MM.1S (cell line): ENCODE results near the gene NEURL3.
A peak's percentile ranks its signal among the peaks of the same experiment; 100 is the strongest.

Source experiments
- DNase-seq: peaks from one replicate; pipeline ENCODE4 v3.0.0-alpha.2; 2015
- H2AFZ ChIP-seq: fragments of 300-600 bp; sonication (generic); 2 replicates; pipeline ENCODE4 v1.6.0; 2016; ENCODE audit warnings: antibody characterized with exemption, low read length
- H3F3A ChIP-seq: fragments of 300-600 bp; sonication (generic); 2 replicates; pipeline ENCODE4 v1.6.1; 2016; ENCODE audit warnings: mild to moderate bottlenecking, antibody characterized with exemption, low read length, moderate library complexity, mixed read lengths; ENCODE audit not compliant: insufficient read depth
- H3K27ac ChIP-seq: fragments of 300-600 bp; sonication (generic); 2 replicates; pipeline ENCODE4 v1.5.1; 2016; ENCODE audit warnings: mild to moderate bottlenecking, low read length
- H3K27me3 ChIP-seq: fragments of 300-600 bp; sonication (generic); replicated peaks from 2 replicates; pipeline ENCODE4 v1.6.0; 2016; ENCODE audit warnings: low read length; ENCODE audit not compliant: insufficient read depth
- H3K36me3 ChIP-seq: fragments of 300-600 bp; sonication (generic); replicated peaks from 2 replicates; pipeline ENCODE4 v1.6.1; 2016; ENCODE audit warnings: mild to moderate bottlenecking, low read length, mixed read lengths; ENCODE audit not compliant: insufficient read depth
- H3K4me1 ChIP-seq: fragments of 300-600 bp; sonication (generic); 2 replicates; pipeline ENCODE4 v1.6.1; 2016; ENCODE audit warnings: low read length, mixed read lengths
- H3K4me2 ChIP-seq: fragments of 300-600 bp; sonication (generic); 2 replicates; pipeline ENCODE4 v1.6.0; 2016; ENCODE audit warnings: low read depth, low read length
- H3K4me3 ChIP-seq: fragments of 300-600 bp; sonication (generic); 2 replicates; pipeline ENCODE4 v1.5.1; 2016; ENCODE audit warnings: low read length, mixed read lengths
- H3K79me2 ChIP-seq: fragments of 300-600 bp; sonication (generic); 2 replicates; pipeline ENCODE4 v1.6.1; 2016; ENCODE audit warnings: mixed run types, low read length, mixed read lengths
- H3K9ac ChIP-seq: fragments of 300-600 bp; sonication (generic); 2 replicates; pipeline ENCODE4 v1.6.1; 2016; ENCODE audit warnings: low read length, mixed read lengths
- H3K9me2 ChIP-seq: fragments of 300-600 bp; sonication (generic); replicated peaks from 2 replicates; pipeline ENCODE4 v1.6.1; 2016; ENCODE audit warnings: mild to moderate bottlenecking, low read length, mixed read lengths; ENCODE audit not compliant: insufficient read depth
- H3K9me3 ChIP-seq: fragments of 300-600 bp; sonication (generic); replicated peaks from 2 replicates; pipeline ENCODE4 v1.6.1; 2016; ENCODE audit warnings: mild to moderate bottlenecking, low read length, mixed read lengths; ENCODE audit not compliant: insufficient read depth
- H4K20me1 ChIP-seq: fragments of 300-600 bp; sonication (generic); 2 replicates; pipeline ENCODE4 v1.6.1; 2016; ENCODE audit warnings: mild to moderate bottlenecking, low read length, moderate library complexity, mixed read lengths; ENCODE audit not compliant: insufficient read depth
- EZH2 ChIP-seq: fragments of 300-600 bp; sonication (generic); optimal IDR thresholded peaks from 2 replicates; pipeline ENCODE3; 2017; ENCODE audit warnings: low read depth, mild to moderate bottlenecking, antibody characterized with exemption, low read length, mixed read lengths
- EZH2phosphoT487 ChIP-seq: fragments of 300-600 bp; sonication (generic); IDR thresholded peaks from 2 replicates; pipeline ENCODE4 v1.6.1; 2018; ENCODE audit warnings: antibody characterized with exemption, low read length
- TF ChIP-seq, protein P1 (sequence below): fragments of 300-600 bp; sonication (generic); IDR thresholded peaks from 2 replicates; pipeline ENCODE4 v1.5.1; 2016; ENCODE audit warnings: antibody characterized with exemption, low read length, mixed read lengths

Gene NEURL3

GRCh38 chr2:96534141-96534540, 29.0 kb upstream of the NEURL3 start:
- DNase-seq: no peak
- Histone ChIP-seq H3K9ac (no peak overlapping the region), H3F3A (peaks cover 66% of the 10 kb centered on the region), H3K9me3 (no peaks in the 10 kb centered on the region), H3K4me3 (no peak overlapping the region), H3K9me2 (no peaks in the 10 kb centered on the region), H3K27me3 (no peaks in the 10 kb centered on the region), H4K20me1 (peaks cover 13% of the 10 kb centered on the region), H3K4me2 (no peak overlapping the region), H2AFZ (no peak overlapping the region), H3K79me2 (peaks cover 46% of the 10 kb centered on the region), H3K36me3 (0 out of 2 replicates have a peak, but pooled peaks cover 4% of the 10 kb centered on the region), H3K4me1 (peaks cover 58% of the 10 kb centered on the region), H3K27ac (no peak overlapping the region)
- TF ChIP-seq, protein P1, sequence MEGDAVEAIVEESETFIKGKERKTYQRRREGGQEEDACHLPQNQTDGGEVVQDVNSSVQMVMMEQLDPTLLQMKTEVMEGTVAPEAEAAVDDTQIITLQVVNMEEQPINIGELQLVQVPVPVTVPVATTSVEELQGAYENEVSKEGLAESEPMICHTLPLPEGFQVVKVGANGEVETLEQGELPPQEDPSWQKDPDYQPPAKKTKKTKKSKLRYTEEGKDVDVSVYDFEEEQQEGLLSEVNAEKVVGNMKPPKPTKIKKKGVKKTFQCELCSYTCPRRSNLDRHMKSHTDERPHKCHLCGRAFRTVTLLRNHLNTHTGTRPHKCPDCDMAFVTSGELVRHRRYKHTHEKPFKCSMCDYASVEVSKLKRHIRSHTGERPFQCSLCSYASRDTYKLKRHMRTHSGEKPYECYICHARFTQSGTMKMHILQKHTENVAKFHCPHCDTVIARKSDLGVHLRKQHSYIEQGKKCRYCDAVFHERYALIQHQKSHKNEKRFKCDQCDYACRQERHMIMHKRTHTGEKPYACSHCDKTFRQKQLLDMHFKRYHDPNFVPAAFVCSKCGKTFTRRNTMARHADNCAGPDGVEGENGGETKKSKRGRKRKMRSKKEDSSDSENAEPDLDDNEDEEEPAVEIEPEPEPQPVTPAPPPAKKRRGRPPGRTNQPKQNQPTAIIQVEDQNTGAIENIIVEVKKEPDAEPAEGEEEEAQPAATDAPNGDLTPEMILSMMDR: no peak
- no peak for TF ChIP-seq EZH2phosphoT487
- TF ChIP-seq EZH2: no peak

- peaks cover 64% of the 10 kb centered on the region for H3K4me1 ChIP-seq
- peaks cover 7% of the 10 kb centered on the region; the same call in 1 of the 2 replicates for H4K20me1 ChIP-seq
- H3K4me3 ChIP-seq: no peak overlapping the region
- peaks cover 66% of the 10 kb centered on the region for H3F3A ChIP-seq
- no peak overlapping the region for H3K27ac ChIP-seq
- DNase-seq: no peak
- no peak overlapping the region for H2AFZ ChIP-seq
- 0 out of 2 replicates have a peak, but pooled peaks cover 4% of the 10 kb centered on the region for H3K36me3 ChIP-seq
- H3K27me3 ChIP-seq: no peaks in the 10 kb centered on the region
- H3K9ac ChIP-seq: no peak overlapping the region
- no peaks in the 10 kb centered on the region for H3K9me3 ChIP-seq
- H3K79me2 ChIP-seq: peaks cover 40% of the 10 kb centered on the region
- no peak for TF ChIP-seq EZH2phosphoT487
- no peak for TF ChIP-seq EZH2
- TF ChIP-seq, protein P1: no peak
- H3K4me2 ChIP-seq: no peak overlapping the region
- H3K9me2 ChIP-seq: no peaks in the 10 kb centered on the region
Measured at GRCh38 chr2:96533292-96534073, 28.3 kb upstream of the NEURL3 start.

DNA sequence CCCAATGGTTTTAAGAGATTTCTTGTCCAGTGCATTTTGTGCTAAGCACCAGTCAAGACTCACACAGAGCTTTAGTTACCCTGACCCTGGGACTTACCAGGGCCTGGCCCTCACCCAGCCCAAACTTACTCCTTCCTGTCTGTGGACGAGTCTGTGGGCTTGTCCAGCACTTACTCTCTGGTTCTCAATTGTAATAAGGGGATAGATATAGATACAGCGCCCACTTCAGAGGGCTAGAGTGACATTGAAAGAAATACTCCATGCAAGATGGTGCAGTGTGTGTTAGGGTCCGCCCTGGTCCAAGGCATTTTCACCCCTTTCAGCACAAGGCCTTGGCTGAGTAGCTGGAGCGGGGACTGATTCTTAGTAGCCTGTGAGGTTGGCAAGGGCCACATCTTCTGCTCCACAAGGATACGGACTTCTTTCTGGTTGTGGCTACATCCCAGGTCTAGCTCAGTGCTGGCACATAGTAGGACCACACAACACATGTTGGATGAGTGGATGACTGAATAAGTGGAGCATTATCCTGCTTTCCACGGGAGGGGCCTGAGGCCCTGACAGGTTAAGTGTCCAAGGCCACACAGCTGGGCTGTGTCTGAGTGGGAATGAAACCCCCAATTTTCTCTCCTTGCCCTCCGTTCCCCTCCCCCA, 27.6 kb upstream of the NEURL3 start:
- DNase-seq: no peak
- H3K4me3 ChIP-seq: peak overlapping the region; percentile 30; the same call in 1 of the 2 replicates
- H3K9ac ChIP-seq: peak overlapping the region; percentile 42; the same call in 1 of the 2 replicates
- H3K27me3 ChIP-seq: no peaks in the 10 kb centered on the region
- 0 out of 2 replicates have a peak, but pooled peaks cover 1% of the 10 kb centered on the region for H4K20me1 ChIP-seq
- peak overlapping the region; percentile 91 for H3K4me2 ChIP-seq
- peak overlapping the region; percentile 63 for H2AFZ ChIP-seq
- peaks cover 66% of the 10 kb centered on the region for H3F3A ChIP-seq
- no peaks in the 10 kb centered on the region for H3K36me3 ChIP-seq
- no peaks in the 10 kb centered on the region for H3K9me2 ChIP-seq
- H3K79me2 ChIP-seq: peaks cover 33% of the 10 kb centered on the region
- no peaks in the 10 kb centered on the region for H3K9me3 ChIP-seq
- TF ChIP-seq EZH2 (no peak), EZH2phosphoT487 (no peak)
- TF ChIP-seq, protein P1: no peak
- peaks cover 71% of the 10 kb centered on the region for H3K4me1 ChIP-seq
- H3K27ac ChIP-seq: peak overlapping the region; percentile 96
